CD4-positive, alpha-beta T cell (primary cell): ENCODE measurements around the gene ZC3H18. TPM values are rescaled to one million over a fixed set of nuclear protein-coding genes. Genes with fewer than 3 reads are reported as not detected.

Experiments used
- ATAC-seq: fragments of 200-7000 bp; cut with Tn5 transposase; one replicate; pipeline ENCODE4 v1.10.0; 2022; ENCODE audit warnings: mild to moderate bottlenecking; ENCODE audit not compliant: poor library complexity
- CTCF ChIA-PET: fragments of 350-600 bp; sonication (Branson Sonifier 250); formaldehyde crosslinking; loops from one replicate; lab custom pipeline; 2021; ENCODE audit warnings: antibody characterized with exemption, inconsistent platforms; lab: Charles Lee
- POLR2A ChIA-PET: fragments of 350-600 bp; sonication (Branson Sonifier 250); formaldehyde crosslinking; loops from one replicate; lab custom pipeline; 2021; ENCODE audit warnings: antibody characterized with exemption, inconsistent platforms; lab: Charles Lee
- DNase-seq, 14 experiments: peaks; one replicate each; pipeline ENCODE4 v3.0.0-alpha.2; 2013 to 2020; ENCODE audit warnings: mixed read lengths in 2 of 14
- H3K27ac ChIP-seq, 2 donors: one replicate each; pipeline versions ENCODE4 v1.5.1 to v1.7.0; 2013; ENCODE audit warnings: low read length in 2 of 2, low read depth in 1 of 2, mild to moderate bottlenecking in 1 of 2
- H3K27me3 ChIP-seq, 2 experiments: 1 replicate in 1 of 2; 2 replicates in 1 of 2; pipeline versions ENCODE4 v1.6.1 to v1.7.0; 2013; ENCODE audit warnings: low read length in 2 of 2, control low read depth in 1 of 2, mild to moderate bottlenecking in 1 of 2, moderate library complexity in 1 of 2; ENCODE audit not compliant: insufficient read depth in 2 of 2, control insufficient read depth in 1 of 2
- H3K36me3 ChIP-seq: one replicate; pipeline ENCODE4 v1.6.1; 2013; ENCODE audit warnings: low read length, control low read depth; ENCODE audit not compliant: insufficient read depth
- H3K4me1 ChIP-seq: one replicate; pipeline ENCODE4 v1.6.1; 2013; ENCODE audit warnings: low read length, control low read depth; ENCODE audit not compliant: insufficient read depth
- H3K4me3 ChIP-seq: one replicate; pipeline ENCODE4 v1.5.1; 2013; ENCODE audit warnings: mild to moderate bottlenecking, low read length, moderate library complexity
- H3K9me3 ChIP-seq, 2 experiments: 1 replicate in 1 of 2; 2 replicates in 1 of 2; pipeline versions ENCODE4 v1.6.1 to v1.7.0; 2013; ENCODE audit warnings: low read length in 2 of 2, mild to moderate bottlenecking in 2 of 2, control low read depth in 1 of 2, moderate library complexity in 1 of 2; ENCODE audit not compliant: control insufficient read depth in 1 of 2, insufficient read depth in 1 of 2
- H3K27ac Mint-ChIP-seq: one replicate; pipeline ENCODE4 v1.8.0; 2020; ENCODE audit warnings: mixed read lengths
- H3K27me3 Mint-ChIP-seq: one replicate; pipeline ENCODE4 v1.8.0; 2021; ENCODE audit warnings: mixed read lengths
- H3K36me3 Mint-ChIP-seq: one replicate; pipeline ENCODE4 v1.8.0; 2021; ENCODE audit warnings: low read depth, mixed read lengths
- H3K4me1 Mint-ChIP-seq: one replicate; pipeline ENCODE4 v1.8.0; 2021; ENCODE audit warnings: low read depth, mixed read lengths
- H3K4me3 Mint-ChIP-seq: one replicate; pipeline ENCODE4 v1.8.0; 2020; ENCODE audit warnings: mild to moderate bottlenecking, mixed read lengths
- H3K9me3 Mint-ChIP-seq: one replicate; pipeline ENCODE4 v1.8.0; 2020; ENCODE audit warnings: mixed read lengths
- CTCF ChIP-seq: fragments of 200-600 bp; IDR thresholded peaks from one replicate; pipeline ENCODE4 v1.8.0; 2022; ENCODE audit warnings: antibody characterized with exemption, mild to moderate bottlenecking
- intact Hi-C, 2 experiments: fragments of 100-400 bp; cut with DNase I in 1 of 2; cut with micrococcal nuclease in 1 of 2; formaldehyde crosslinking; loops; one replicate each; pipeline versions ENCODE4 v1.15.1 to v1.9.0; 2023 to 2025; cut with DNase I, micrococcal nuclease
- total RNA-seq, 174 experiments: library from RNA in 2 of 174; stranded (reverse) in 2 of 174; gene quantifications; one replicate each; pipeline ENCODE4 v1.2.3 and lab custom pipeline; 2021 to 2026

The ZC3H18 gene
- total RNA-seq, 2 experiments from 2014 or later: 92.6 to 93.7 TPM

GRCh38 chr16:88601313-88602036, 31.3 kb downstream of the ZC3H18 start:
- H3K36me3 Mint-ChIP-seq: peaks cover 63% of the 10 kb centered on the region
- H3K4me3 Mint-ChIP-seq: no peak overlapping the region
- H3K27me3 ChIP-seq: no peaks in the 10 kb centered on the region
- H3K27me3 Mint-ChIP-seq: no peaks in the 10 kb centered on the region
- H3K9me3 ChIP-seq: no peaks in the 10 kb centered on the region
- DNase-seq (no peak), ATAC-seq (no peak)
- no peak overlapping the region for H3K27ac ChIP-seq
- H3K9me3 Mint-ChIP-seq: no peaks in the 10 kb centered on the region
- no peaks in the 10 kb centered on the region for H3K4me1 Mint-ChIP-seq
- TF ChIP-seq CTCF: no peak
- no peak overlapping the region for H3K27ac Mint-ChIP-seq
- no peaks in the 10 kb centered on the region for H3K4me1 ChIP-seq
- no peak overlapping the region for H3K4me3 ChIP-seq
- intact Hi-C loops: no loop called here
- ChIA-PET POLR2A (interaction anchor here (1.1 kb wide), 1 partner anchor 18 kb away, joined by 4 read pairs; no protein-coding TSS in a partner anchor), CTCF (no interaction called here)
- peaks cover 62% of the 10 kb centered on the region for H3K36me3 ChIP-seq

- no peak overlapping the region for H3K27ac Mint-ChIP-seq
- ATAC-seq (no peak), DNase-seq (no peak)
- ChIA-PET CTCF (no interaction called here), POLR2A (interaction anchor here (1.1 kb wide), 1 partner anchor 18 kb away, joined by 4 read pairs; no protein-coding TSS in a partner anchor)
- Histone ChIP-seq H3K36me3 (peaks cover 65% of the 10 kb centered on the region), H3K9me3 (no peaks in the 10 kb centered on the region), H3K27me3 (no peaks in the 10 kb centered on the region), H3K4me3 (no peak overlapping the region), H3K27ac (no peak overlapping the region), H3K4me1 (no peaks in the 10 kb centered on the region)
- intact Hi-C loops: no loop called here
- no peaks in the 10 kb centered on the region for H3K27me3 Mint-ChIP-seq
- H3K4me3 Mint-ChIP-seq: no peak overlapping the region
- H3K36me3 Mint-ChIP-seq: peaks cover 69% of the 10 kb centered on the region
- no peak for TF ChIP-seq CTCF
- H3K4me1 Mint-ChIP-seq: no peaks in the 10 kb centered on the region
- H3K9me3 Mint-ChIP-seq: no peaks in the 10 kb centered on the region
Observed at GRCh38 chr16:88602091-88602490, 31.9 kb downstream of the ZC3H18 start.

- no peak for ATAC-seq
Observed at GRCh38 chr16:88605186-88606147, 35.3 kb downstream of the ZC3H18 start.

More at GRCh38 chr16:88605186-88606147, 35.3 kb downstream of the ZC3H18 start:
- intact Hi-C loops: no loop called here
- ChIA-PET POLR2A (no interaction called here), CTCF (no interaction called here)
- no peaks in the 10 kb centered on the region for H3K27me3 ChIP-seq
- Mint-ChIP-seq H3K9me3 (no peaks in the 10 kb centered on the region), H3K36me3 (peaks cover 75% of the 10 kb centered on the region), H3K4me1 (no peaks in the 10 kb centered on the region), H3K4me3 (no peak overlapping the region), H3K27me3 (no peaks in the 10 kb centered on the region), H3K27ac (no peak overlapping the region)
- TF ChIP-seq CTCF: no peak
- H3K4me1 ChIP-seq: no peaks in the 10 kb centered on the region
- no peak overlapping the region for H3K4me3 ChIP-seq
- no peak for DNase-seq
- H3K9me3 ChIP-seq: no peaks in the 10 kb centered on the region
- peaks cover 56% of the 10 kb centered on the region for H3K36me3 ChIP-seq
- no peak overlapping the region for H3K27ac ChIP-seq
